Neuronal stem cell (in vitro differentiated cells): ENCODE data around the gene VPS16.

Experiments
- DNase-seq: peaks from one replicate; pipeline ENCODE4 v3.0.0-alpha.2; 2013; ENCODE audit warnings: low spot score
- H2AFZ ChIP-seq: one replicate; pipeline ENCODE4 v1.6.1; 2013; ENCODE audit warnings: mild to moderate bottlenecking, low read length, inconsistent platforms
- H2AK5ac ChIP-seq: 2 replicates; pipeline ENCODE4 v1.6.1; 2013; ENCODE audit warnings: low read depth, mild to moderate bottlenecking, inconsistent platforms, low read length, moderate library complexity, mixed read lengths
- H2BK120ac ChIP-seq: 2 replicates; pipeline ENCODE4 v1.6.1; 2013; ENCODE audit warnings: low read depth, mild to moderate bottlenecking, inconsistent platforms, low read length, moderate library complexity, mixed read lengths
- H2BK12ac ChIP-seq: one replicate; pipeline ENCODE4 v1.6.1; 2013; ENCODE audit warnings: low read length, inconsistent platforms
- H2BK15ac ChIP-seq: 2 replicates; pipeline ENCODE4 v1.6.1; 2013; ENCODE audit warnings: mild to moderate bottlenecking, low read length, inconsistent platforms, mixed read lengths
- H2BK5ac ChIP-seq: one replicate; pipeline ENCODE4 v1.6.1; 2013; ENCODE audit warnings: inconsistent platforms, mild to moderate bottlenecking, low read length, moderate library complexity
- H3K14ac ChIP-seq: one replicate; pipeline ENCODE4 v1.6.1; 2013; ENCODE audit warnings: low read length, inconsistent platforms
- H3K18ac ChIP-seq: 2 replicates; pipeline ENCODE4 v1.6.1; 2013; ENCODE audit warnings: low read length, inconsistent platforms
- H3K23ac ChIP-seq: 2 replicates; pipeline ENCODE4 v1.6.1; 2013; ENCODE audit warnings: low read depth, mild to moderate bottlenecking, mixed read lengths, low read length, inconsistent platforms; ENCODE audit not compliant: poor library complexity
- H3K27ac ChIP-seq: replicated peaks from 3 replicates; pipeline ENCODE4 v1.5.1; 2013; ENCODE audit warnings: low read length, inconsistent platforms
- H3K27me3 ChIP-seq, 3 experiments: 2 replicates each; pipeline ENCODE4 v1.6.1; 2013; ENCODE audit warnings: low read length in 3 of 3, mild to moderate bottlenecking in 2 of 3, inconsistent platforms in 1 of 3, low read depth in 1 of 3, mixed read lengths in 1 of 3, moderate library complexity in 1 of 3; ENCODE audit not compliant: control insufficient read depth in 3 of 3, insufficient read depth in 3 of 3
- H3K36me3 ChIP-seq, 2 donors: replicated peaks in 1 of 2; 2 replicates each; pipeline ENCODE4 v1.6.1; 2013; ENCODE audit warnings: low read length in 2 of 2; ENCODE audit not compliant: control insufficient read depth in 2 of 2, insufficient read depth in 2 of 2
- H3K4ac ChIP-seq: 2 replicates; pipeline ENCODE4 v1.6.1; 2013; ENCODE audit warnings: inconsistent platforms, mild to moderate bottlenecking, low read length, moderate library complexity
- H3K4me1 ChIP-seq, 2 donors: 1 replicate in 1 of 2; 2 replicates in 1 of 2; pipeline ENCODE4 v1.6.1; 2013; ENCODE audit warnings: low read length in 2 of 2, low read depth in 1 of 2; ENCODE audit not compliant: control insufficient read depth in 2 of 2, insufficient read depth in 1 of 2
- H3K4me2 ChIP-seq: one replicate; pipeline ENCODE4 v1.6.1; 2013; ENCODE audit warnings: mild to moderate bottlenecking, low read length, inconsistent platforms; ENCODE audit not compliant: insufficient read depth, poor library complexity, severe bottlenecking
- H3K4me3 ChIP-seq, 2 donors: 2 replicates each; pipeline ENCODE4 v1.5.1; 2013; ENCODE audit warnings: low read length in 2 of 2, mild to moderate bottlenecking in 2 of 2, inconsistent platforms in 1 of 2, moderate library complexity in 1 of 2
- H3K79me1 ChIP-seq: one replicate; pipeline ENCODE4 v1.6.1; 2013; ENCODE audit warnings: low read depth, mild to moderate bottlenecking, inconsistent platforms, low read length, moderate library complexity
- H3K9ac ChIP-seq: one replicate; pipeline ENCODE4 v1.6.1; 2013; ENCODE audit warnings: mild to moderate bottlenecking, low read depth, low read length, inconsistent platforms; ENCODE audit not compliant: poor library complexity
- H3K9me3 ChIP-seq, 2 donors: replicated peaks in 1 of 2; 2 replicates each; pipeline versions ENCODE3 to v1.6.1; 2013; ENCODE audit warnings: low read length in 2 of 2, mild to moderate bottlenecking in 2 of 2, inconsistent platforms in 1 of 2, low read depth in 1 of 2, mixed read lengths in 1 of 2, moderate library complexity in 1 of 2; ENCODE audit not compliant: control insufficient read depth in 2 of 2, insufficient read depth in 1 of 2
- H4K8ac ChIP-seq: one replicate; pipeline ENCODE4 v1.6.1; 2013; ENCODE audit warnings: low read depth, mild to moderate bottlenecking, inconsistent platforms, low read length, moderate library complexity
- H4K91ac ChIP-seq: one replicate; pipeline ENCODE4 v1.6.1; 2013; ENCODE audit warnings: low read length, low read depth, mild to moderate bottlenecking, inconsistent platforms; ENCODE audit not compliant: poor library complexity
- WGBS, 2 donors: extraction: QIAGEN DNeasy Blood & Tissue Kit; methylation state at CpG; one replicate each; pipeline ENCODE4 v1.1.7; 2013; ENCODE audit warnings: missing lambda C conversion rate in 2 of 2, mixed read lengths in 1 of 2; ENCODE audit not compliant: insufficient read length in 2 of 2, insufficient replicate concordance in 1 of 2; ENCODE audit errors: extremely low coverage in 2 of 2; 5-methylcytosine and 5-hydroxymethylcytosine counted together

VPS16 gene

DNA sequence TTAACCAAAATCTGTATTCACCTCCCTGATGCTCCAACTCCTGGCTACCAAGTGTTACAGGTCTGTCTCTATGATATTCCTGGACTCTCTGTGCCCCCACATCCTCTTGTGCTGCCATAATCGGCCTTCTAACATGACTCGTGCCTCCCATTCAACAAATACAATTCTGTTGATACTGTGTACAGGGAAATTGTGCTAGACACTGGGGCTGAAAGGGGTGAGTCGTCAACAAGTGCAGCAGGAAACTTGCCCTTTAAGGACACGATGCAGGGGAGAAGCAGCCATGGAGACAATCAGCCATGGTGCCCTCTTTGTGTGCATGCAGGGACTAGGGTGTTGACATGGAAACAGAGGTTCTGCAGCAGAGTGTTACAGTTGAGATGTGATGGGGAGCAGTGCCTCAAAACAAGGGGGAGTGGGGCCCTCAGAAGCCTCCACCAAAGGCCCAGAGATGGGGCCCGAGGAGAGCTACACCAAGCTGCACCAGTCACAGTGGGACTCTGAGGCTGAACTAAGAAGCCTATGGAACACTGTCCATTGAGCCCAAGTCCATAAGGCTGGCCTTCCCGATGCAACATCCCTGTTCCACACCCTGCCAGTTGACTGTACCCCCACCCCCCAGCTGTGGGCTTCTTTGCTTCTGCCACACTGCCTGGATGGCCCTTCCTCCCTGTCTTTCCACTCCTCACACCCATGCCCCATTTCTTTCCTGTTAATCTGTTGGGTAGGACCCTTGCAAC is 3.2 kb upstream of the VPS16 start:
- Histone ChIP-seq H3K4me1 (peaks cover 7 to 12% of the 10 kb centered on the region in 2 donors), H2BK120ac (no peak overlapping the region), H2BK12ac (no peak overlapping the region), H3K14ac (no peak overlapping the region), H2AFZ (no peak overlapping the region), H3K18ac (no peak overlapping the region), H4K91ac (no peak overlapping the region), H2AK5ac (no peak overlapping the region), H3K4ac (no peak overlapping the region), H3K27me3 (no peaks in the 10 kb centered on the region), H3K27ac (no peak overlapping the region), H3K4me3 (no peak overlapping the region), H2BK15ac (no peak overlapping the region), H3K23ac (no peak overlapping the region), H3K79me1 (peaks cover 3% of the 10 kb centered on the region), H4K8ac (no peak overlapping the region), H3K4me2 (no peak overlapping the region), H3K9me3 (peaks cover 0 to 4% of the 10 kb centered on the region in 2 donors), H3K9ac (no peak overlapping the region), H2BK5ac (no peak overlapping the region), H3K36me3 (peaks cover 13 to 45% of the 10 kb centered on the region in 2 donors)
- DNase-seq = no peak
- no CpG with 5 or more reads among the region's 6 CpGs for WGBS, 2 donors

DNA sequence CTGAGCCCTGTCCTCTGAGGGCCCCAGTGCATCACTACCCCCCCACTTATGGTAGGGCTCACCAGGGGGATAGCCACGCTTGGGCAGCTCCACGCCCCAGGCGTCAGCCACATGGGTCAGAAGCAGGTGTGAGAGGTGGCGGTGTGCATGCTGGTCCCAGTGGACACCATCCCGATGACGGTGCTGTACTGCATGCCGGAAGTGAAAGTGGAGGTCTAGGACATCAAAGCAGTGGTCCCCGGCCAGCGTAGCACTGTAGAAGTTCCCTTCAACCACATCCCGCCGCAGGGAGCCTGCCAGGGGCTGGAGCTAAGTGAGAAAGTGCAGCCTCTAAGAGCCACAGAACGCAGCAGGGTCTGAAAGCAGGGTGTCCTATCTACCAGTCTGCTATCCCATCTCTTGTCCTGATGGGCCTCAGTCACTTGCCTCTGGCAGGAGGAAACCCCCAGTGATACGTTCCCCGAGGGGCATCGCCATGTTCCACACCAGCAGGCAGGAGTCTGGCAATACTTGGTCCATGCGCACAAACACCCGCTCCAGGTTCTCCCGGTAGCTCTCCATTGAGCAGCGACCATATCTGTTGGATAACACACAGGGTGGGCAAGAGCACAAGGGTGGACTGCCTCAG is 2.3 kb upstream of the VPS16 start:
- H3K36me3 ChIP-seq = peaks cover 13 to 45% of the 10 kb centered on the region in 2 donors
- no peak overlapping the region for H4K8ac ChIP-seq
- H4K91ac ChIP-seq = no peak overlapping the region
- no peak overlapping the region for H2BK120ac ChIP-seq
- no peak overlapping the region for H3K18ac ChIP-seq
- peaks cover 7 to 12% of the 10 kb centered on the region in 2 donors for H3K4me1 ChIP-seq
- no peaks in the 10 kb centered on the region for H3K27me3 ChIP-seq
- H3K4me2 ChIP-seq = no peak overlapping the region
- no peak overlapping the region for H2BK12ac ChIP-seq
- peak overlapping the region; percentile 24 for H3K9ac ChIP-seq
- no peak overlapping the region for H3K4ac ChIP-seq
- no peak overlapping the region for H2AK5ac ChIP-seq
- peaks cover 3% of the 10 kb centered on the region for H3K79me1 ChIP-seq
- no CpG with 5 or more reads among the region's 19 CpGs for WGBS, 2 donors
- no peak overlapping the region for H3K14ac ChIP-seq
- no peak overlapping the region for H3K23ac ChIP-seq
- no peak overlapping the region for H3K4me3 ChIP-seq
- H3K27ac ChIP-seq = no peak overlapping the region
- H2BK15ac ChIP-seq = no peak overlapping the region
- H3K9me3 ChIP-seq = peaks cover 0 to 4% of the 10 kb centered on the region in 2 donors
- no peak for DNase-seq
- no peak overlapping the region for H2AFZ ChIP-seq
- H2BK5ac ChIP-seq = no peak overlapping the region

DNA sequence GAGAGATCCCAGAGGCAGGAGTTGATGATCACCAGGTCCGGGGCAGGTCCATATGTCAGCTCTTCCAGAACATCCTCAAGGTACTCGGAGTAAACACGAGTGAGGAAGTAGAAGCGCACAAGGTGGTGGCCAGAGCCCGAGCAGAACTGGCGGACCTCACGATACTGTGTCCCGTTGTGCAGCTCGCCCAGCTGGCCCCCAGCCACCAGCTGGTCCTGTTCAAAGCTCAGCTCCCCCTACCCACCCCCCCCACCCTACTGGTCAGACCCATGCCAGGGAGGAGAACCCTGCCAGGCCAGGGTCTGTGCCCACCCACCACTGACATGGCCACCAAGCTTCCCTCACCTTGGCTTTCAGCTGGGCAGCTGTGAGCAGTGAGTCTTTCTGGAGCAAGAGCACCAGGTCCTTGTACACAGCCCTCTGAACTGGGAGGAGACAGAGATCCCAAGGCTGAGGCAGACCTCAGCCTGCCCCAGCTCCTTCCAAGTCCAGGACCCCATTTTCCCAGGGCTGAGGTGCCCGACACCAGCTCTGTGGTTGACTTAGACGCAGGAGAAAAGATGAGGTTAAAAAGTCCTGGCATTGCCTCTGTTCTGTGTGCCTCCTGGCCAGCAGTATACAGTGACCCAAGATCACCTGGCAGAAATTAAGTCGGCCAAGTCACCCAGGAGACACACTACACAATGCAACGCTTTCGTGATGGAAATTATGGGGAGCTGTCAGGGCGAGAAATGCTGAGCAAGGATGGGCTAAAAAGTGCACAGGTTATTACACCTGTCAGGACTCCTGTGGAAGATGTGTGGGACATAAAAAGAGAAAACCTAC is 1.5 kb upstream of the VPS16 start:
- H2BK12ac ChIP-seq = no peak overlapping the region
- H2AFZ ChIP-seq = no peak overlapping the region
- WGBS, 2 donors = no CpG with 5 or more reads among the region's 15 CpGs

More for the DNA sequence above, 1.5 kb upstream of the VPS16 start:
- Histone ChIP-seq H2BK5ac (no peak overlapping the region), H3K27me3 (no peaks in the 10 kb centered on the region), H3K14ac (no peak overlapping the region), H2BK120ac (no peak overlapping the region), H4K91ac (no peak overlapping the region), H3K27ac (no peak overlapping the region), H3K18ac (no peak overlapping the region), H2BK15ac (no peak overlapping the region), H3K23ac (no peak overlapping the region), H3K4ac (no peak overlapping the region), H3K9ac (no peak overlapping the region), H3K4me3 (no peak overlapping the region), H3K9me3 (peaks cover 0 to 4% of the 10 kb centered on the region in 2 donors), H3K4me1 (peaks cover 7 to 12% of the 10 kb centered on the region in 2 donors), H3K36me3 (peaks cover 13 to 45% of the 10 kb centered on the region in 2 donors), H4K8ac (no peak overlapping the region), H3K79me1 (peaks cover 3% of the 10 kb centered on the region), H3K4me2 (no peak overlapping the region), H2AK5ac (peak overlapping the region; percentile 12)
- no peak for DNase-seq
